Suprapubic skin (tissue), 4 donors: ENCODE data around the gene MGAT4B.

Source experiments
- EP300 ChIP-seq: sonication (generic); formaldehyde crosslinking; IDR thresholded peaks from one replicate; pipeline ENCODE4 v1.6.1; 2017; ENCODE audit warnings: antibody characterized with exemption
- POLR2A ChIP-seq, 2 donors: fragments of 450-650 bp; IDR thresholded peaks; one replicate each; pipeline ENCODE4 v1.6.1; 2017; ENCODE audit warnings: antibody characterized with exemption in 2 of 2, mild to moderate bottlenecking in 2 of 2, moderate library complexity in 2 of 2
- POLR2AphosphoS5 ChIP-seq, 3 donors: sonication (generic); formaldehyde crosslinking; IDR thresholded peaks; one replicate each; pipeline ENCODE4 v1.6.1; 2017; ENCODE audit warnings: antibody characterized with exemption in 3 of 3
- TF ChIP-seq, protein P1 (sequence below), 2 donors: fragments of 200-600 bp in 1 of 2; fragments of 450-650 bp in 1 of 2; sonication (generic) in 1 of 2; IDR thresholded peaks; one replicate each; pipeline ENCODE4 v1.5.1; 2016 to 2019; ENCODE audit warnings: antibody characterized with exemption in 2 of 2, mild to moderate bottlenecking in 1 of 2, moderate library complexity in 1 of 2

DNA sequence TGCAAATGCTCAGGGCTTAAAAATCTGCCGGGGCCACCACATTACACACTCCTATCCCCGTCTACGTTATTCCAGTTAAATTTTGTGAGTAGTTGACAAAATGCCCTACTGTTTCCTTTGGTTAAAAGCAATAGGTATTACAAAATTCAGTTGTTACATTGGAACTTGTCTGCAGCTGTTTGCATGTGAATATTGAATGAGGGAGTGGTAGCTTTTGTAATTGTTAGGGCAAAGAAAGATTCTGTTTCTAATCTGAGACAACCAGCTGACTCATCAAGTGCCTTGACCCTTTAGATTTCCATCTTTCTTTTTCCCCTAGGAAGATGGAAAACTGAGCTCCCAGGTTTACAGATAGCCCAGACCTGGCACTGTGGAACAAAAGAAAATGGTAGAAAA lies 43.9 kb downstream of the MGAT4B start:
- no peak for TF ChIP-seq POLR2A (IDR thresholded peaks at IDR 0.05)
- TF ChIP-seq, protein P1, sequence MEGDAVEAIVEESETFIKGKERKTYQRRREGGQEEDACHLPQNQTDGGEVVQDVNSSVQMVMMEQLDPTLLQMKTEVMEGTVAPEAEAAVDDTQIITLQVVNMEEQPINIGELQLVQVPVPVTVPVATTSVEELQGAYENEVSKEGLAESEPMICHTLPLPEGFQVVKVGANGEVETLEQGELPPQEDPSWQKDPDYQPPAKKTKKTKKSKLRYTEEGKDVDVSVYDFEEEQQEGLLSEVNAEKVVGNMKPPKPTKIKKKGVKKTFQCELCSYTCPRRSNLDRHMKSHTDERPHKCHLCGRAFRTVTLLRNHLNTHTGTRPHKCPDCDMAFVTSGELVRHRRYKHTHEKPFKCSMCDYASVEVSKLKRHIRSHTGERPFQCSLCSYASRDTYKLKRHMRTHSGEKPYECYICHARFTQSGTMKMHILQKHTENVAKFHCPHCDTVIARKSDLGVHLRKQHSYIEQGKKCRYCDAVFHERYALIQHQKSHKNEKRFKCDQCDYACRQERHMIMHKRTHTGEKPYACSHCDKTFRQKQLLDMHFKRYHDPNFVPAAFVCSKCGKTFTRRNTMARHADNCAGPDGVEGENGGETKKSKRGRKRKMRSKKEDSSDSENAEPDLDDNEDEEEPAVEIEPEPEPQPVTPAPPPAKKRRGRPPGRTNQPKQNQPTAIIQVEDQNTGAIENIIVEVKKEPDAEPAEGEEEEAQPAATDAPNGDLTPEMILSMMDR (IDR thresholded peaks at IDR 0.05): no peak
- TF ChIP-seq POLR2AphosphoS5 (IDR thresholded peaks at IDR 0.05): no peak
- no peak for TF ChIP-seq EP300
